Activated CD4-positive, alpha-beta T cell treated with anti-CD3 and anti-CD28 coated beads, Interleukin-2, amount 50 U/mL, for 16 hours (primary cell): ENCODE results near the gene EEF1AKMT2.
"Not testable (repeated sequence)": the region's sequence is repeated elsewhere in the genome, so short reads cannot be mapped to it uniquely, and the experiment has no call there.

Experiments
- DNase-seq: peaks from one replicate; pipeline ENCODE4 v3.0.0-alpha.2; 2020

The EEF1AKMT2 gene

DNA sequence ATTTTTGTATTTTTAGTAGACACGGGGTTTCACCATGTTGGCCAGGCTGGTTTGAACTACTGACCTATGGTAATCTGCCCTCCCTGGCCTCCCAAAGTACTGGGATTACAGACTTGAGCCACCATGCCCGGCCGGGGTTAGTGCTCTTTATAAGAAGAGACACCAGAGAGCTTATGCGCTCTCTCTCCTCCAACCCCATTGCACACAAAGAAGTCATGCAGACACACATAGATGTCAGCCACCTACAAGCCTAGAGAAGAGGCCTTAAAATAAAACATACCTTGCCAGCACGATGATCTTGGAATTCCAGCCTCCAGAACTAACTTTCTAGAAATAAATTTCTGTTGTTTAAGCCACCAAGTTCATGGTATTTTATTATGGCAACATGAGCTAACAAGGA is 37.5 kb downstream of the EEF1AKMT2 start:
- DNase-seq = no peak

DNA sequence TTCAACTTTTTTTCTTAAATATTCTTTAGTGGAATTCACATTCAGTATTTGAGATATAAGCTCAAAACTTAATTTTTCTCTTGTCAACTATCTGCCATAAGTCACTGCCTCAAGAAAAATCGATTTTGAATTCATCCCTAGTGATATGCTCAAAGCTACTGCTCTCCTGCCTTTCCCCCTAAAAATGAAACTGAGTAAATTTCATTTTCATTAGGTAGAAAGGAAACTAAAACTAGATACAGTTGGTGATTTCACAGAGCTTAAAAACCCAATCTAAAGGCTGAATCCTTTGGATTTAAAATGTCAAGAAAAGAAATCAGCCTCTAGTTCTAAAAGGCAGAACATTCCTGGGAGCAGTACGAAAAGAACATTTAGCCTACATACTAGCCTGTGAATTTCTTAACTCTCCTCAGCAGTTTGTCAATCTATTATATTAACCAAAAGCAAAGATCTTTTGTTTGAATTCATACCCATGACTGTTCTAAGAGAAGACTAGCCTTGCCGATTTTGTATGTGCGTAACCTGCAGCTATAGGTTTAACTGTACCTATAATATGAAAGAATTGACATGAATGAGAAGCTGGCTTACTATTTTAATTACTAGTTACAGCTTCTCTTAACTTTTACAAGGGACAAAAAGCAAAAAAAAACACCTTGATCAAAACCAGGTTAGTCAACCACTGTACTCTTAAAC is 42.6 kb downstream of the EEF1AKMT2 start:
- DNase-seq = no peak

DNA sequence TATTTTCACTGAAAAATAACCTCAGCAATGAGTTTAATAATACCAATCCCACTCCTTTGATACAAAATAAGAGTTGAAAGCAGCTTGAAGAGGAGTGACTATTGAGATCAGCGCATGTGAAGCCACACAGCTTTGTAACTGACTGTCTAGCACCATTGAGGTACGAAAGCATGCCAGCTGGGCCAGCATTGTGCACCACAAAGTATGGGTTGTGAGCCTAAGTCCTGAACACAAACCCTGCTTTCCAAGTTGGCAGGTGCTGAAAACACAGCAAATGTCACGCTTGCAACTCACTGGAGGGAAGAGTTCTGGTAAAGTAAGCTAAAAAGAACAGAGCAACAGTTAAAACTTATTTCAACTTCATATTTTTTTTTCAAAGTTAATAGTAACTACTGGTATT is 43.5 kb downstream of the EEF1AKMT2 start:
- no peak for DNase-seq

- no peak for DNase-seq
Observed at GRCh38 chr10:124747745-124748144, 43.9 kb downstream of the EEF1AKMT2 start.

GRCh38 chr10:124746992-124747391 is 44.7 kb downstream of the EEF1AKMT2 start:
- no peak for DNase-seq

GRCh38 chr10:124746447-124746846 is 45.2 kb downstream of the EEF1AKMT2 start:
- not testable (repeated sequence) for DNase-seq

- no peak for DNase-seq
Observed at GRCh38 chr10:124745673-124746072, 46.0 kb downstream of the EEF1AKMT2 start.

- no peak for DNase-seq
Observed at GRCh38 chr10:124745252-124745651, 46.4 kb downstream of the EEF1AKMT2 start.

- peak; percentile 76 for DNase-seq
Observed at GRCh38 chr10:124744102-124745050, 47.3 kb downstream of the EEF1AKMT2 start, which contains the start of gene FAM53B. Gene FAM53B (minus strand): TSS chr10:124744378. CDS start chr10:124706713, 37,665 bp downstream.

DNA sequence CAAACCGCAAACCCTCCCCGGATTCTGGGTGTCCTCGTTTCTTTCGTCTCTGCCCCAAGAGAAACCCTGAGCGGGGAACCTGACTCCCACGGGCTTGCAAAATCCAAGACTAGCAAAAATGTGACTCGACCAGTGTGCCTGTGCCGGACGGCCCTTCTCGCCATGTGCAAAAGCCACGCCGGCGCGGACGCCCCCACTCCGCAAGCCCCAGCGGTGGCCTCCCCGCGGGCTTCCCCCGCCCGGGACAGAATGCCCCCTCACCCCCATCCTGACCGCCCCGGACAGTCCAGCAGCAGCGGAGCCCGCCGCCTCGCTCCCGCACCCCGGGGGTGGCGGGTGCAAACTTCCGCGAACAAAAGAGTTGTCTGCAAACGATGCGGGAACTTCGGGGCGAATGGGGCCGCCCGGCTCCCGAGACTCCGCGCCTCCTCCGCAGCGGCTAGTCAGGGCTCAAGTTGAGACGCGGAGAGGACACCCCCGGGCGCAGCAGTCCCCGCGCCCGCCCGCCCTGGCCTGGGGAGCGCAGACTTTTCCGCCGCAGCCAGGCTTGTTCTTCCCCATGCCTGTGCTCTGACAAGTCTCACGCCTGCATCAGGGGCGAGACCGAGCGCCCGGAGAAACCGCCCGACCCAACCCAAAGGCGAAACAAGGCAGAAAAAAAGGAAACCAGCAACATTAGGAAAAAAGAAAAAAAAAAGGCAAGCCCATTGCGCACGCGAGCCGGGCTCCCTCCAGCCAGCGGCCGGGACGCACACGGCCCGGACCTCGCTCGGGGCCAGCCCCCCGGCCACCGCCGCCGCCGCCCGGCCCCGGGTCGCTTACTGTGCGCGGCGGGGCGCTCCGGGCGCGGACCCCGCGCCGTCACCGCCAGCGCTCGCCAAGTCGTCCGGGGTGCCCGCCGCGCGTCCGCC is 48.2 kb downstream of the EEF1AKMT2 start:
- no peak for DNase-seq

GRCh38 chr10:124742413-124743190 is 49.1 kb downstream of the EEF1AKMT2 start:
- no peak for DNase-seq

DNA sequence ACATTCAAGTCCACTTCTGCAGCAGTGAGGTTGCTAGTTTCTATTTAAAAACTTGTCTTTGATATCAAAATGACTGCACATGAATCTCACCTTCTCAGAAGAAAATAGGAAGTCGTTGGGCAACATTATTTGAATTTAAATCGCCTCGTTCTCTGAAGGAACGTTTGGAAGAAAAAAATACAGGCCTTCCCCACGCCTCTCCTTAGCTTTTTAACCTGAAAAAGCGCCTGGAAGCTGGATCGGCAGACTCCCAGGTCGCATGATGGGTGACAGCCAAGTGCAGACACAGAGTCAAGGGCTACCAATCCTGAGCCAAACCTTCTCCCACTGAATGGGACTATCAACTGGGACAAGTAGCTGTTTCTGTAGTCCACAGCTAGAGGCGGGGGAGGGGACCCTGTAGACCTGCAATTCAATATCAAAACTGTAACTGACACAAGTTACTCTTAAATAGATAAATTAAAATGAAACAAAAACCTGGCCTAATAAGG is 49.7 kb downstream of the EEF1AKMT2 start:
- no peak for DNase-seq

- peak; percentile 74 for DNase-seq
Observed at GRCh38 chr10:124741281-124741921, 50.3 kb downstream of the EEF1AKMT2 start.

DNA sequence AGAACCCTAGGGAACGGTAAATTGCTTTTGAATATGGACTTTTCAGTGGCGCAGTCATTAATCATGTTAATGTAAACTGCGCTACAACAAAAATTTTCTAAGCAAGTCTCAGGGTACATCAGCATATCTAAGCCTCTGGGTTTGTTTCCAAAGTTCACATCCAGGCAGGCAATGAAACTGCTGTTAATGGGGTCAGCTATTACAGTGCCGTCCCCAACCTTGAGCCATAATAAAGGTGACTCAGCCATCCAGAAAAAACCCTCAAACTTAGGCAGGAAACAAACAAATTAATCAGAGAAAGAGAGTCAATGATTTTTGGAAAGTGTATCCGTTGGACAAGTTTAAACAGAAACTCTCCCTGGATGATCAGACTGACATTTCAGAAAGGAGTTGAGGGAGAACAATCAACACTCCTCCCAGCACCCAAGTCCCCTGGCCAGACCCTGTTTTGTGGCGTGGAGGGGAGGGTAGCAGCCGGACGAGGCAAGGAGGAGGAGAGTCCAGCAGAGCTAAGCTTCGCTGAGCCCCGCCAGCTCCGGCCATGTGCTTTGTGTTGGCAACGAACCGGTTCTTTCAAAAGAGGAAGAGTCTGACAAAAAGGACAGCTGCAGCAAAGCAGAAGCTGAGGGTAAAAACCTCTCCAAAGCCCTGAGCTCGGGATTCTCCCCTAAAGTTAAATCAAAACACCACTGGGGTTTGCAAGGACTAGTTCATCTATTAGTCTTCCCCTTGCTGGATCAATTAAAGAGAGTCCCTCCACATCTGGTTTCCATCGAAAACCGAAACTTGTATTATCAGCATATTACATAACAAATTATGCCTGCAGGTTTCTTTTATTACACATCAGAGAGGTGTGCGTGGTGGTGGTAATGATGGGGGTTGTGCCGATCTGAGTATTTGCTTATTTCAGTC is 51.1 kb downstream of the EEF1AKMT2 start:
- DNase-seq = no peak

DNA sequence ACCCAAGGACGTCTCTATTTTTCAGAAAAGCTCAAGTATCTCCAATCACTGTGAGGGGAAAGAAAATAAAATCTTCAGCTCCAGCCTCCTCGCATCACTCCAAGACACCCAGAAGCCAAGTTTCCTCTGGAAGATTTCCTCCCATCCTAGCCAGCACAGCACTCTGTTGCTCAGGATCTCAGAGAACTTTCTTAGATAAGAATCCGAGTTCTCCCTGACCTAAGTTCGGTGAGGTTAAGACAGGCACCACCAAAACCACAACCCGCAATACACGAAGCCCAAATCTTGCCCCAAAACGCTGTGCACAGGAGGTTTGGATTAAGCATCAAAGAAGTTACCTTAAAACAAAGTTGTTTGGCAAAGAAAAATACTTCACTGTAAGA is 51.7 kb downstream of the EEF1AKMT2 start:
- DNase-seq = no peak

- DNase-seq = no peak
Observed at GRCh38 chr10:124739119-124739921, 52.4 kb downstream of the EEF1AKMT2 start.

DNA sequence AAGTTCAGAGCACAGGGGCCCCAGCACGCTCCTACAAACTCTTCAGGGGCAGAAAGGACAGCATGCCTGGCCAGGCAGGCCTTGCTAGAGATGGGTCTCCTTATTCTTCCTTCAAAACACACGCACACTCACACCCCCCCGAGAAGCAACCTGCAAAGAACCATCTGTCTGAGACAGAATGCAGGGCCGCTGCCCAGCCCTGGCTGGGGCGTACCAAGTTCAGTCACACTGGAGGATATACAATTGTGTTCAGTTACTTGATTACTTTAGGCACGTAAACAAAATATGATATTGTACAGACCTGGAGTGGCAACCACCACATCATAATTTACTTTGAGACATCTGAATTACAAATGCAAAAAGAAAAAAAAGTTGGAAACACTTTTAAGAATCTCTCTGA is 53.2 kb downstream of the EEF1AKMT2 start:
- DNase-seq = no peak

DNA sequence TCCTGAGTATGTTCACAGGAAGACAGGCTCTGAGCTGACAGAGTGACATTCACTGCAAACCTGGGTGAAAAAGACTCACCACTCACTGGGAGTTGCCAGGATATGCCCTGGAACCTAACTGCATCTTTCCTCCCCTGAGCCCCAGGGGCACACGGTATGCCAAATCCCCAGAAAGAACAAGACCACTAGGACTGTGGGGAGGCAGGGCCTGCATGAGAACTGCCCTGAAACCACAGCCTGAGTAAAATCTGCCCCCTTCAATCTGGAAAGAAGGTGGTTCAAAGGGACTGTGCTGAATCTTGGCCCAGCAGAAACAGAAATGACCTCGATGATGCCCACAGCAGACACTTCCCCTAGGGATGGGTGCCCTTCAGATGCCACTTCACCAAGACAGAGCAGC is 54.0 kb downstream of the EEF1AKMT2 start:
- no peak for DNase-seq

DNA sequence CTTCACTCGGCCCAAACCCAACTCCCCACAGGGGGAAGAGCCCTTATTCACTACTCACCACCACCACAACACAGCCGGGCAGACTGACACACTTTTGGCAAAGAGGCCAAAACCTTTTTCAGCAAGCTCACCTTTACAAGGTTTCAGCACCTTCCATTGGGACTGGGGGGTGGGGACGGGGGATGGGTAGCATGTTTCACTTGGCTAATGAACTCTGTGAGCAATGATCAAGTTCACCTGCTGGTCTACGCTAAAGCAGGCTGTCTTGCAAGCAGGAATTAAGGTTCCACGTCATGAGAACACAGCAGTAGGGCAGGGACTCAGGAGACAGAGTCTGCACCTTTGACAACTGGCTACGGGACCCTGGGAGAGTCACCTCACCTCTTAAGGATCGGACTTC is 54.5 kb downstream of the EEF1AKMT2 start:
- no peak for DNase-seq
